ENCODE results near the gene RPTOR.

Gene RPTOR

GRCh38 chr17:80959330-80960036 is 414.8 kb downstream of the RPTOR start:
- peak in 26 of 42 donors; percentile 30 to 79 (median 58) for DNase-seq
- intact Hi-C loops (cut with DNase I): no loop called here

- DNase-seq: no peak
- intact Hi-C loops (cut with DNase I): no loop called here
These were observed 415.6 kb downstream of the RPTOR start for GRCh38 chr17:80960037-80960796.

GRCh38 chr17:80960797-80961452 is 416.3 kb downstream of the RPTOR start:
- intact Hi-C loops (cut with DNase I): no loop called here
- no peak for DNase-seq

- intact Hi-C loops (cut with DNase I): no loop called here
- DNase-seq: no peak
These were observed 417.1 kb downstream of the RPTOR start for GRCh38 chr17:80961541-80962330.

GRCh38 chr17:80962356-80963329 is 418.0 kb downstream of the RPTOR start:
- DNase-seq: no peak

GRCh38 chr17:80963812-80964543 is 419.3 kb downstream of the RPTOR start:
- intact Hi-C loops (cut with DNase I): no loop called here
- no peak for DNase-seq

More at GRCh38 chr17:80962356-80963329, 418.0 kb downstream of the RPTOR start:
- intact Hi-C loops (cut with DNase I): no loop called here

- DNase-seq: no peak
- intact Hi-C loops (cut with DNase I): no loop called here
These were observed 419.9 kb downstream of the RPTOR start for GRCh38 chr17:80964544-80964856.

GRCh38 chr17:80964859-80965580 is 420.4 kb downstream of the RPTOR start:
- intact Hi-C loops (cut with DNase I): no loop called here
- DNase-seq: no peak

- intact Hi-C loops (cut with DNase I): no loop called here
- no peak for DNase-seq
These were observed 421.0 kb downstream of the RPTOR start for GRCh38 chr17:80965606-80966005.

- intact Hi-C loops (cut with DNase I): no loop called here
- DNase-seq: no peak
These were observed 422.8 kb downstream of the RPTOR start for GRCh38 chr17:80967404-80967872.

GRCh38 chr17:80968602-80969029 is 424.0 kb downstream of the RPTOR start:
- intact Hi-C loops (cut with DNase I): no loop called here

GRCh38 chr17:80969030-80969673 is 424.5 kb downstream of the RPTOR start:
- intact Hi-C loops (cut with DNase I): no loop called here
- peak in 1 of 42 donors; percentile 44 for DNase-seq

More at GRCh38 chr17:80968602-80969029, 424.0 kb downstream of the RPTOR start:
- peak; percentile 32 to 88 (median 64) for DNase-seq

GRCh38 chr17:80969674-80970043 is 425.0 kb downstream of the RPTOR start:
- DNase-seq: no peak
- intact Hi-C loops (cut with DNase I): no loop called here

GRCh38 chr17:80970044-80970761 is 425.6 kb downstream of the RPTOR start:
- peak in 39 of 42 donors; percentile 34 to 80 (median 62) for DNase-seq
- intact Hi-C loops (cut with DNase I): no loop called here

Measured in head of caudate nucleus (tissue), 42 donors.